Muscle layer of colon (tissue), 2 donors: Measurements from ENCODE around the gene ANKRD44.
"Not testable (repeated sequence)": the region's sequence is repeated elsewhere in the genome, so short reads cannot be mapped to it uniquely, and the experiment has no call there.

ENCODE experiments used
- H3K27ac ChIP-seq: one replicate; pipeline ENCODE4 v1.7.0; 2013; ENCODE audit warnings: low read depth, mild to moderate bottlenecking, low read length, moderate library complexity
- H3K27me3 ChIP-seq, 2 donors: one replicate each; pipeline ENCODE4 v1.7.0; 2013; ENCODE audit warnings: low read length in 2 of 2, mild to moderate bottlenecking in 2 of 2; ENCODE audit not compliant: insufficient read depth in 2 of 2, control insufficient read depth in 1 of 2
- H3K36me3 ChIP-seq: one replicate; pipeline ENCODE4 v1.7.0; 2013; ENCODE audit warnings: mild to moderate bottlenecking, low read length; ENCODE audit not compliant: insufficient read depth
- H3K4me1 ChIP-seq: one replicate; pipeline ENCODE4 v1.7.0; 2013; ENCODE audit warnings: mild to moderate bottlenecking, low read length; ENCODE audit not compliant: insufficient read depth
- H3K4me3 ChIP-seq, 2 donors: one replicate each; pipeline ENCODE4 v1.7.0; 2013; ENCODE audit warnings: low read length in 2 of 2, low read depth in 1 of 2, mild to moderate bottlenecking in 1 of 2, moderate library complexity in 1 of 2
- H3K9ac ChIP-seq: one replicate; pipeline ENCODE4 v1.7.0; 2013; ENCODE audit warnings: low read length
- H3K9me3 ChIP-seq: one replicate; pipeline ENCODE4 v1.7.0; 2013; ENCODE audit warnings: mild to moderate bottlenecking, low read length
- donor health status: abdominal sarcoma.
- donor health status: Adenocarcinoma of cecum.

The ANKRD44 gene

DNA sequence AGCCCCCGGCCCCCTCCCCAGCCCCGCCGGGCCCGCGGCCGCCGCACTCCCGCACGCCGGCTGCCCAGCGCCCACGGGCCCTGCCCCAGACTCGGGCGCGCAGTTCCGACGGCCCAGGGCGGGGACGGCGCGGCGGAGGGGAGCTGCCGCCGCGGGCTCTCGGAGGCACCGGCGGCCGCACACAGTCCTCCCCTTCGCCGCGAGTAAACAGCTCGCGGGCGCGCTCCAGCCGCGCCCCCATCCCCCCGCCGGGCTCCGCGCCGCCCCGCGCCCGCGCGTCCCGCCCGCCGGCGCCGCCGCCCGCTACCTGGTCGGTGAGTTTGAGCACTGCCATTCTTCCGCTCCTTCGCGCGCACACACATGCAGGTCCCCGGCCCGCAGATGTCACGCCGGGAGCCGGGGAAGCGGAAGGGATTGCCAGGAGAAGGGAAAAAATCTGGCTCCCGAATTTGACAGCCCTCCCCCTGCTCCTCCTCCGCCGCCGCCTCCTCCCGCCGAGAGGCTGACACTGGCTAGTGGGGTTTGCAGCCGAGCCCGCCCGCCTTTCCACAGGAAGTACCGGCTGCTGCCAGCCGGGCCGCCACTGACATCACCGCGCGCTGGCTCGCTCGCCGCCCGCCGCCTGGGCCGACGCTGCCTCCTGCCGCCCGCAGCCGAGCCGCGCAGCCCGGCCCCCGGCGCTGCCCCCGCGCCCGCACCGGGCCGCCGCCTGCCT is at the start of gene ANKRD44:
Gene ANKRD44, minus strand, starts transcription at position 510 of the 715 bp plus-strand sequence. Its CDS starts 176 bp downstream, at position 334.
- Histone ChIP-seq H3K4me3 (peak within 1 kb of the TSS; percentile 76 to 90), H3K4me1 (peaks cover 24% of the 10 kb centered on the region), H3K27me3 (no peaks in the 10 kb centered on the region), H3K27ac (peak within 1 kb of the TSS; percentile 82), H3K9ac (peak within 1 kb of the TSS; percentile 86), H3K9me3 (no peaks in the 10 kb centered on the region), H3K36me3 (no peaks in the 10 kb centered on the region)

DNA sequence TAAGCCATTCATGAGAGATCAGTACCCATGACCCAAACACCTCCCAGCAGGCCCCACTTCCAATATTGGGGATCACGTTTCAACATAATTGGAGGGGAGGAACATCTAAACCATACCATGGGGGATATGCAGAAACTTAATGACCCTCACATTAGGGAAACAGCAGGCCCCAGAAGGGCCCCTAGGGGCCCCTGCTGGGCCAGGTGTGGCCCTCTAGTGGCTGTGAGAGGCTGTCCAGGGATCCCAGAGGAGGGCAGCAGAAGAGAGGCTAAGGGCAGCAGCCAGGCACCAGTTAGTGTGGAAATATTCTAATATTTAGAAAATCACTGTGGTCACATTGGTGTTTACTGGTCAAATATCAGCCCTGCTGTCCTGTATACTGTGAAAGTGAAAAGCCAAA is 49.3 kb upstream of the ANKRD44 start:
- Histone ChIP-seq H3K9me3 (no peaks in the 10 kb centered on the region), H3K4me3 (no peak overlapping the region), H3K9ac (no peak overlapping the region), H3K27ac (no peak overlapping the region), H3K4me1 (no peaks in the 10 kb centered on the region), H3K27me3 (no peaks in the 10 kb centered on the region), H3K36me3 (no peaks in the 10 kb centered on the region)

DNA sequence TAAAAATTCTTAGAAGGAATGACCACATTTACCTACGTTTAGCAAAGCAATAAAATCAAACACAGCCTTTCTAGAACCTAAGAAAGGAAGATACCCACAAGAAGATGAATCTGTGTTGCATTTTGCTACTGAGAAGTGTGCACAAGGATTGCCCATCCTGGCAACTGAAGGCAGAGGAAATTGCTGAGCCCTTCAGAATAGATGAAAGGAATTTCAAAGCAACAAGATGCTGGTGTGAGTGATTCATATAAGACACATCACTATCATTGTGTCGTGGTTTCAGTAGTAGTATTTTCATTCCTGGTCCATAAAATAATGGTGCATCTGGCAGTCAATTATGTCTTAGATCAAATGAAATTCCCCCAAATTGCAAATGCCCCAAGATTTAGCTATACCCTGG is 48.4 kb upstream of the ANKRD44 start:
- no peaks in the 10 kb centered on the region for H3K9me3 ChIP-seq
- H3K27me3 ChIP-seq = no peaks in the 10 kb centered on the region
- H3K4me3 ChIP-seq = no peak overlapping the region
- H3K36me3 ChIP-seq = no peaks in the 10 kb centered on the region
- H3K9ac ChIP-seq = no peak overlapping the region
- no peak overlapping the region for H3K27ac ChIP-seq
- no peaks in the 10 kb centered on the region for H3K4me1 ChIP-seq

DNA sequence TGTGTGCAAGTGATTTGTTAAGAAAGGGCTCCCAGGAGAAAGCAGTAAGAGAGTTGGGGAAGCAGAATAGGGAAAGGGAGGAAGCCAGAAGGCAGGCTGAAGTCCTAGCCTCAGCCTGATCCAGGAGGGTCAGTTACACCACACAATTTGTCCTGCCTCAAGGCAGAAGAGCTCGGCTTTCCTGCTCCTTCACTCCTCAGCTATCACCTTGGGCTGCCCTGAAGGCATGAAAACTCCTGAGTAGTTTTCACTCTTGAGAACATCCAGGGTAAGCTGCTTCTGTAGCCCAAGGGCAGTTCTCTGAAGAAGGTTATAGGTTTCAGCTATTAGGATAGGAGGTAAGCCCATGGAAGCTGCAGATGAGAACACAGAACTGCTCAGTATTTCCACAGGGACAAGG is 47.4 kb upstream of the ANKRD44 start:
- H3K4me1 ChIP-seq = no peaks in the 10 kb centered on the region
- H3K36me3 ChIP-seq = no peaks in the 10 kb centered on the region
- no peaks in the 10 kb centered on the region for H3K27me3 ChIP-seq
- H3K4me3 ChIP-seq = no peak overlapping the region
- no peak overlapping the region for H3K27ac ChIP-seq
- no peak overlapping the region for H3K9ac ChIP-seq
- no peaks in the 10 kb centered on the region for H3K9me3 ChIP-seq

DNA sequence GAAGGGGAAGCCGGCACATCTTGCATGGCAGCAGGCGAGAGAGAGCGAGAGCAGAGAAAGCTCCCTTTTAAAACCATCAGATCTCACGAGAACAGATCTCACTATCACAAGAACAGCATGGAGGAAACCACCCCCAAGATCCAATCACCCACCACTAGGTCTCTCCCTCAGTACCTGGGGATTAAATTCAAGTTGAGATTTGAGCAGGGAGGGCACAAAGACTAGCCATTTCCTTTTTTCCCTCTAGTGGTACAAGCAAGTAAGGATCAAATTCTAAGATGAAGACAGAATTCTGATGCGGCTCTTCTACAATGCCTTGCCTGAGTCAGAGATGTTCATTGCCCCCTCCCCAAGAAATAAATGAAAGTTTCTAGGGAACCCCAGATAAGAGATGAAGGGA is 45.6 kb upstream of the ANKRD44 start:
- no peaks in the 10 kb centered on the region for H3K9me3 ChIP-seq
- no peaks in the 10 kb centered on the region for H3K27me3 ChIP-seq
- H3K9ac ChIP-seq = no peak overlapping the region
- no peaks in the 10 kb centered on the region for H3K36me3 ChIP-seq
- H3K4me1 ChIP-seq = no peaks in the 10 kb centered on the region
- H3K4me3 ChIP-seq = no peak overlapping the region
- H3K27ac ChIP-seq = no peak overlapping the region

DNA sequence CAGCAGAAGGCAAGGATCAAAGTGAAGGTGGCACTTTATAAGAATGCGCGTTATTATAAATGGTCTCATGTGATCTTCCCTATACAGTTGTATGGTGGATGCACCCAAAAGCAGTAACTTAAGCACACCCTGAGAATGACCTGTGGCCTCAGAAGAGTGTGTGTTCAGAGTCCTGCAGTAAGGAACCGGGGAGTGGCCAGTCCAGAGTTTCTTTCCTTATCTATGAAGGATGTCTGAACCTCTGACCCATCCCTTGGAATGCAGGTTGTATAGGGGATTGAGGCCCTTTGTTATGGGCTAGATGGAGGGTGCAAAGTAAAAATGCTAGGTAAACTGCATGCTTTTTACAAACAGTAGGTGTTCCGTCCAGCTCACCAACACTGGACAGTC is 43.6 kb upstream of the ANKRD44 start:
- Histone ChIP-seq H3K36me3 (no peaks in the 10 kb centered on the region), H3K27me3 (no peaks in the 10 kb centered on the region), H3K9ac (no peak overlapping the region), H3K4me1 (no peaks in the 10 kb centered on the region), H3K9me3 (no peaks in the 10 kb centered on the region), H3K27ac (no peak overlapping the region), H3K4me3 (no peak overlapping the region)

DNA sequence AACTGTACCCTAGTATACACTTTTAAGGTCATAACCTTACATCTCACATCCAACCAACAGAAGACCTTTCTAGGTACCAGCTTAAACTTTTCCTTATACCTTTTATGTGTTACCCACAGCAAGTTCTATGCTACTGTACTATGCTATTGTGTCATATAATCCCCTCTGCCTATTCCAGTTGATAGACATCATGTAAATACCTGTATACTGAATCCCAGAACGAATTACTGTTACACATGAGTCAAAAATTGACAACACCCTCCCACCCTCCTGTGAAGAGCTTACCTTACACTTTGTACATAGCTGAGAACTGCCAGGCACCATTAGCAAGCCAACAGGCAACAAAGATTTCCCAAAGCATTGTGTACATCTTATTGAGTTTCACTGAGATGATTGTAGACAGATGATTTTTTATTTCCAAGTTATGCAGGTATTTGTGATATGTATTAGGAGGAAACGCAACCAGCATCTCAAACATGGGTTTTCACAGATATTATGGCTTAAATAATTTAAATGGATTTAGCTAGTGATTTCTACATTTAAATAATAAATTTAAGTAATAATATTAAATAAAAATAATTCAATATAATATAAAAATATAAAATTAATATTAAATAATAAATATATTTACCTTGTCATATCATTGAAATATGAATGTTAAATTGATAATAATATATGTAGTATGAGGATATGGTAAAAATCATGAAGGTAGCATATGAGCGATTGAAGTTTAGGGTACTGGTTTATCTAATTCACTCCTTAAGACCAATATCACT is 43.0 kb upstream of the ANKRD44 start:
- Histone ChIP-seq H3K4me3 (no peak overlapping the region), H3K36me3 (no peaks in the 10 kb centered on the region), H3K27ac (no peak overlapping the region), H3K9me3 (no peaks in the 10 kb centered on the region), H3K4me1 (no peaks in the 10 kb centered on the region), H3K27me3 (no peaks in the 10 kb centered on the region), H3K9ac (no peak overlapping the region)

DNA sequence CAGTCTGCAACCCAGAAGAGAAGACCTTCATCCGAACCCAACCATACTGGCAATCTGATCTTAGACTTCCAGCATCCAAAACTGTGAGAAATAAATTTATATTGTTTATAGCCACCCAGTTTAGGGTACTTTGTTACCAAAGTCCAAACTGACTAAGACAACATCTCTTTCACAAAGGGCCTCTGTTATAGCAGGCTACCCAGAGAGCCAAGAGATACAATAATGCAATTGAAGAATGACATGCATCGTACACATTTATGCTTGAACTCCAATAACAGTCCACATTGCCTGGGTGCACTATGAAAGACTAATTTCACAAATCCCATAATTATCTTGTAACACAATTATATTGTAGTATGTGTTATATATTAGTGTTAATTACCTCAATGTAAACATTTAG is 39.1 kb upstream of the ANKRD44 start:
- no peak overlapping the region for H3K27ac ChIP-seq
- no peaks in the 10 kb centered on the region for H3K9me3 ChIP-seq
- H3K27me3 ChIP-seq = no peaks in the 10 kb centered on the region
- H3K9ac ChIP-seq = no peak overlapping the region
- no peaks in the 10 kb centered on the region for H3K4me1 ChIP-seq
- no peaks in the 10 kb centered on the region for H3K36me3 ChIP-seq
- no peak overlapping the region for H3K4me3 ChIP-seq

DNA sequence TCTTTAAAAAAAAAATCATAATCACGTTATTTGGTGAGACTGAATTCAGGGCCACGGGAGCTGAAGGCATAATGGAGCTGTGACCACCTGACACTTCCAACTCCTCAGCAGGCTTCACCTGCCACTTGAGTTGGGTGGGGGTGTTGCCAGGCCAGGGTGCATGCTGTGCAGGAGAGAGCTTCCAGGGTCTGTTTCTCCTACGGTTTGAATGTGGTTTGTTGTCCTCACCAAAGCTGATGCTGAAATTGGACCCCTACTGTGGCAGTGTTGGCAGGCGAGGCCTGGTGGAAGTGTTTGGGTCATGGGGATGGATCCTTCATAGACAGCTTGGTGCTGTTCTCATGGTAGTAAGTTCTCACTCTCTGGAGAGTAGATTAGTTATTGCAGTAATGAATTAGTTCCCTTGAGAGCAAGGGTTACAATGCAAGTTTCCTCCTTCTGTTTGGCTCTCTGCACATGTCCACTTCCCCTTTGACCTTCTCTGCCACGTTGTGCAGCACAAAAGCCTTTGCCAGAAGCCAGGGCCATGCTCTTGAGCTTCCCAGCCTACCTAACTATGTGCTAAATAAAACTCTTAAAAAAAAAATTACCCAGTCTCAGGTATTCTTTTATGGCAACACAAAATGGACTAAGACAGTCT is 38.3 kb upstream of the ANKRD44 start:
- Histone ChIP-seq H3K36me3 (no peaks in the 10 kb centered on the region), H3K27ac (no peak overlapping the region), H3K27me3 (no peaks in the 10 kb centered on the region), H3K4me3 (no peak overlapping the region), H3K4me1 (no peaks in the 10 kb centered on the region), H3K9me3 (no peaks in the 10 kb centered on the region), H3K9ac (no peak overlapping the region)

DNA sequence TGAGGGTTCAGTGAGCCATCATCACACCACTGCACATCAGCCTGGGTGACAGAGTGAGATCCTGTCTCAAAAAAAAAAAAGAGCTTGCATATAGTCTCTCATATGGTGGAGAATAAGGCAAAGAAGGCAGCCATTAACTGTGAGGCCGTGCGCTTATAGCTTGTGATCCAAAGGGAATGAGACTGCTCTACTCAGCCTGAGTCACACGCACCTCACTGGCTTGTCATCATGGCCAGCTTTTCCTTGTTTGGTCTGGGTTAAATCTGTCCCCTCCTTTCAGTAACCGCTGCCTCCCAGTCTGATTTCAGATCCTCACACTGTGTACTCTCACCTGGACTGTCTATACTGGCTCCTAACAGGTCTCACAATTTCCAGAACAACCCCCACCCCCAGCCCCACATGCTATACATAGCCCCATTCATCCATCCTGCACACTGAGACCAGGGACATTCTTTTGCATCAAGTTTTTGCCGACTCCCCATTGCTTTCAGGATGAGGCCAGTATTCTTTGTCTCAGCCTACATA is 35.3 kb upstream of the ANKRD44 start:
- Histone ChIP-seq H3K27ac (no peak overlapping the region), H3K9ac (no peak overlapping the region), H3K36me3 (no peaks in the 10 kb centered on the region), H3K4me1 (no peaks in the 10 kb centered on the region), H3K27me3 (no peaks in the 10 kb centered on the region), H3K9me3 (no peaks in the 10 kb centered on the region), H3K4me3 (no peak overlapping the region)

DNA sequence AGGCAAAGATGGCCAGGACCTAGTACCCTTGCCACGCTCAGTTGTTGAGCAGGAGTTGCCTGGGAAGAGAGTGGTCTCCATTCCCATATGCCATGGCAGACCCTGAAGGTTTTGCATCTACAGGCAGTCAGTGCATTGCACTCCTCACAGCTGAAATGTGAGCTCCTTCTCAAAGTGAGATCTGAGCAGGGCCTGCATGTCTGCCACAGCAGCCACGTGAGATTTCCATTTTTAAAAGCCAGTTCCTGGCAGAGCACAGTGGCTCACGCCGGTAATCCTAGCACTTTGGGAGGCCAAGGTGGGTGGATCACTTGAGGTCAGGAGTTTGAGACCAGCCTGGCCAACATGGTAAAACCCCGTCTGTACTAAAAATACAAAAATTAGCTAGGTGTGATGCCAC is 33.4 kb upstream of the ANKRD44 start:
- not testable (repeated sequence) for H3K27me3 ChIP-seq, H3K27ac ChIP-seq, H3K4me1 ChIP-seq, H3K36me3 ChIP-seq, H3K9me3 ChIP-seq, H3K4me3 ChIP-seq, H3K9ac ChIP-seq
